Nephron (organoid): Measurements from ENCODE around the gene UBQLNL.

Source experiments
- H3K27ac Mint-ChIP-seq, 3 experiments: 2 replicates each; pipeline ENCODE4 v1.8.0; 2020; ENCODE audit warnings: mixed read lengths in 3 of 3, mild to moderate bottlenecking in 2 of 3, moderate library complexity in 1 of 3
- H3K27me3 Mint-ChIP-seq: 2 replicates; pipeline ENCODE4 v1.8.0; 2021; ENCODE audit warnings: low read depth, mild to moderate bottlenecking, moderate library complexity, mixed read lengths
- H3K36me3 Mint-ChIP-seq: 2 replicates; pipeline ENCODE4 v1.8.0; 2020; ENCODE audit warnings: low read depth, mixed read lengths
- H3K4me1 Mint-ChIP-seq: 2 replicates; pipeline ENCODE4 v1.8.0; 2020; ENCODE audit warnings: mixed read lengths
- H3K4me3 Mint-ChIP-seq, 3 experiments: 2 replicates each; pipeline ENCODE4 v1.8.0; 2020; ENCODE audit warnings: mild to moderate bottlenecking in 3 of 3, mixed read lengths in 3 of 3, moderate library complexity in 2 of 3
- H3K9me3 Mint-ChIP-seq: 2 replicates; pipeline ENCODE4 v1.8.0; 2020; ENCODE audit warnings: mixed read lengths
- TF ChIP-seq, protein P1 (sequence below), 3 experiments: fragments of 200-600 bp; sonication (generic); IDR thresholded peaks; one replicate each; pipeline ENCODE4 v1.5.0; 2021; ENCODE audit warnings: antibody characterized with exemption in 3 of 3; ENCODE audit not compliant: unreplicated experiment in 3 of 3

The UBQLNL gene, protein sequence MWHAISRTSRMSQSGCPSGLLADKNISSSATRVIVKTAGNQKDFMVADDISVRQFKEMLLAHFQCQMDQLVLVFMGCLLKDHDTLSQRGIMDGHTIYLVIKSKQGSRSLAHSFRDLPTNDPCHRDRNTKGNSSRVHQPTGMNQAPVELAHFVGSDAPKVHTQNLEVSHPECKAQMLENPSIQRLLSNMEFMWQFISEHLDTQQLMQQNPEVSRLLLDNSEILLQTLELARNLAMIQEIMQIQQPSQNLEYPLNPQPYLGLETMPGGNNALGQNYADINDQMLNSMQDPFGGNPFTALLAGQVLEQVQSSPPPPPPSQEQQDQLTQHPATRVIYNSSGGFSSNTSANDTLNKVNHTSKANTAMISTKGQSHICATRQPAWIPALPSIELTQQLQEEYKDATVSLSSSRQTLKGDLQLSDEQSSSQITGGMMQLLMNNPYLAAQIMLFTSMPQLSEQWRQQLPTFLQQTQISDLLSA

DNA sequence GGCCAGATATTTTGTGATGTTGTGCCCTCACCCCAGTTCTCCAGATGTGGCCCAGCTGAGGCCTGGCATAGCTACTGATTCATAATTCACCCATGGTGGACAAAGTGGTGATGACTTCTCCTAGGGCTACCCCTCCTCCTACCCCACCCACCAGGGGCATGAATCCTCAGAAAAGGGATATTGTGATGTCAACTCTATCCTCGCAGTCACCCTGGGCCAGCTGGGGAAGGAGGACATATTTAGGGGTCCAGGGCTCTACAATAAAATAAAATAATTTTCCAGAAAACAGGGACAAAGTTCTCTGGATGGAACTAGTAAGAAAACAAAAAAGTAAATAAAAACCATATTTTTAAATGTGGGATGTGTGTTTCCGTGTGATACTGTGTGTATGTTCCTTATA is at the start of gene UBQLNL:
UBQLNL (minus strand) TSS at position 101 of the 400 bp plus-strand sequence. CDS start 258 bp downstream, outside the sequence.
- Mint-ChIP-seq H3K27ac (no peak within 1 kb of the TSS), H3K36me3 (no peaks in the 10 kb centered on the region), H3K4me1 (no peaks in the 10 kb centered on the region), H3K27me3 (peaks cover 5% of the 10 kb centered on the region), H3K9me3 (no peaks in the 10 kb centered on the region), H3K4me3 (no peak within 1 kb of the TSS)
- TF ChIP-seq, protein P1, sequence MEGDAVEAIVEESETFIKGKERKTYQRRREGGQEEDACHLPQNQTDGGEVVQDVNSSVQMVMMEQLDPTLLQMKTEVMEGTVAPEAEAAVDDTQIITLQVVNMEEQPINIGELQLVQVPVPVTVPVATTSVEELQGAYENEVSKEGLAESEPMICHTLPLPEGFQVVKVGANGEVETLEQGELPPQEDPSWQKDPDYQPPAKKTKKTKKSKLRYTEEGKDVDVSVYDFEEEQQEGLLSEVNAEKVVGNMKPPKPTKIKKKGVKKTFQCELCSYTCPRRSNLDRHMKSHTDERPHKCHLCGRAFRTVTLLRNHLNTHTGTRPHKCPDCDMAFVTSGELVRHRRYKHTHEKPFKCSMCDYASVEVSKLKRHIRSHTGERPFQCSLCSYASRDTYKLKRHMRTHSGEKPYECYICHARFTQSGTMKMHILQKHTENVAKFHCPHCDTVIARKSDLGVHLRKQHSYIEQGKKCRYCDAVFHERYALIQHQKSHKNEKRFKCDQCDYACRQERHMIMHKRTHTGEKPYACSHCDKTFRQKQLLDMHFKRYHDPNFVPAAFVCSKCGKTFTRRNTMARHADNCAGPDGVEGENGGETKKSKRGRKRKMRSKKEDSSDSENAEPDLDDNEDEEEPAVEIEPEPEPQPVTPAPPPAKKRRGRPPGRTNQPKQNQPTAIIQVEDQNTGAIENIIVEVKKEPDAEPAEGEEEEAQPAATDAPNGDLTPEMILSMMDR (IDR thresholded peaks at IDR 0.05; ENCODE audit: unreplicated experiment in 3 of 3) = no peak

DNA sequence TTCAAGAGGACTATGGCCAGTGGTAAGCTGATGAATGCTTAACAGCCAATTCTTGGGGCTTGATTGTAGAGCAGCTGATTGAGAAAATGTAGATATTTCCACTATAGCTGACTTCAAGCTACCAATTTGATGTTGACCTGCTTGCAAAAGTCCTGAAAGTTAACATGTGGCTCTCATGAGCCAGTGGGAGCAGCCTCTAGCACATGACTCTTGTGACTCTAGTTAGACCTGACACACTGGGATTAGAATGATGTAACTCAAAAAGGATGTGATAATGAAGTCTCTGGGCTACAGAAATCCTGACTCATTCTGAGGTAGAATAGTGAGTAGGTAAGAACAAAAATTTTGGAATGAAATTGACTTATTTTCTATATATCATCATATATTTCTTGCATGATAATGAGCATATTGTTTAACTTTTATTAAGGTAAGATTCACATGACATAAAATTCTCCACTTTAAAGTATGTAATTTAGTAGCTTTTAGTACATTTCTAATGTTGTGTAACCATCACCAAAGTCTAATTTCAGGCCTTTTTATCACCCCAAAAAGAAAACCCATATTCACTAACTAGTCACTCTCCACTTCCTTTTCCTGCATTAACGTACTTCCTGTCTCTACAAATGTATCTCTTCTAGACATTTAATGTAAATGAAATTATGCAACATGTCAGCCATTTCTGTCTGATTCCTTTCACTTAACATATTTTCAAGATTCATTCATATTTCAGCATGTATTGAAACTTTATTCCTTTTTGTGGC is 47.9 kb upstream of the UBQLNL start:
- H3K4me1 Mint-ChIP-seq = no peaks in the 10 kb centered on the region
- no peaks in the 10 kb centered on the region for H3K9me3 Mint-ChIP-seq
- no peak overlapping the region for H3K4me3 Mint-ChIP-seq
- H3K36me3 Mint-ChIP-seq = no peaks in the 10 kb centered on the region
- TF ChIP-seq, protein P1 (IDR thresholded peaks at IDR 0.05; ENCODE audit: unreplicated experiment in 3 of 3) = no peak
- peaks cover 3% of the 10 kb centered on the region for H3K27me3 Mint-ChIP-seq
- no peak overlapping the region for H3K27ac Mint-ChIP-seq

DNA sequence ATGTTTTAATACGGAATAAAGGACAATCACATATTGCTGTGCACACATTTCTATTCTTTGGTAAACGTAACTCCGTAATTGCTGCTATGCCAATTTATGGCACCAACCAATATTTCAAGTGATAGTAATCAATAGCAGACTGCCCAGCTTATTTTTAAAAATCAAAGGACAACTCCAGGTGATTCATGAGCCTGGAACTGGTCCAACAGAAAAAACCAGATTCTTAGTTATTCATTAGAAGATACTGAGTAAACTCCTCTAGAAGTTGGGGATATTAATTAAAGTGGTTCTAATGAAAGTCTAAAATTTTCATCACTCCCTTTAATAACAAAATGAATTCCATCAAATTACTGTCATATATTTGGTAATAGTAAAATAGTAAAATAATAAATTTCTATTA is 41.3 kb upstream of the UBQLNL start:
- no peaks in the 10 kb centered on the region for H3K4me1 Mint-ChIP-seq
- no peak overlapping the region for H3K4me3 Mint-ChIP-seq
- H3K27me3 Mint-ChIP-seq = peaks cover 4% of the 10 kb centered on the region
- no peaks in the 10 kb centered on the region for H3K36me3 Mint-ChIP-seq
- no peaks in the 10 kb centered on the region for H3K9me3 Mint-ChIP-seq
- H3K27ac Mint-ChIP-seq = no peak overlapping the region
- TF ChIP-seq, protein P1 (IDR thresholded peaks at IDR 0.05; ENCODE audit: unreplicated experiment in 3 of 3) = no peak

DNA sequence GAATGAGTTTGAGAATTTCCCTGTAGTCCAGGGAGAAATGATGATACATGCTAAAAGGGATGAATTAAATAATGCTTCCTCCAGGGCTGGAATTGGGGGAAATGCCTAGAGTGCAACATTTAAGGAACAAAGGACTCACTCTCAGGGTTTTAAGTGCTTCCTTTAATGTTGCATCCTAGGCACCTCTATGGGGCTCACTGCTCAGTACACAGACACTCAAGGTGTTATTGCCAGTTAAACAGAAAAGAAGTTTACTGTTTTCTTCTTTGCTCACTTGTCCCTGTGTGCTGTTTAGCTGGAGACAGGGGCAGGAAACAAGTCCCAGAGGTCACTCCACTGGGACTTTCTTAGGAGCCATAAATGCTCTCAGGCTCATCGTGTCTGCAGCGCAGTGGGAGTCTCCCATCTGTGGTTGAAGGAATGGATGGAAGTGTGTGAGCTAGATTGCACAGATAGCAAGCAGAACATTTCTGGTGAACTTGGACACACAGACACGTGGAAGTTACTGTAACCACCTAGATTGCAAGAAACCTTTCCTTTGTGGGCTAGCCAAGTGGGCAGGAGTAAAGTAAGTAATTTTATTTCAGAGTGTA is 40.2 kb upstream of the UBQLNL start:
- no peak overlapping the region for H3K27ac Mint-ChIP-seq
- no peaks in the 10 kb centered on the region for H3K4me1 Mint-ChIP-seq
- H3K4me3 Mint-ChIP-seq = no peak overlapping the region
- H3K9me3 Mint-ChIP-seq = no peaks in the 10 kb centered on the region
- H3K27me3 Mint-ChIP-seq = peaks cover 4% of the 10 kb centered on the region
- H3K36me3 Mint-ChIP-seq = no peaks in the 10 kb centered on the region
- TF ChIP-seq, protein P1 (IDR thresholded peaks at IDR 0.05; ENCODE audit: unreplicated experiment in 3 of 3) = no peak

DNA sequence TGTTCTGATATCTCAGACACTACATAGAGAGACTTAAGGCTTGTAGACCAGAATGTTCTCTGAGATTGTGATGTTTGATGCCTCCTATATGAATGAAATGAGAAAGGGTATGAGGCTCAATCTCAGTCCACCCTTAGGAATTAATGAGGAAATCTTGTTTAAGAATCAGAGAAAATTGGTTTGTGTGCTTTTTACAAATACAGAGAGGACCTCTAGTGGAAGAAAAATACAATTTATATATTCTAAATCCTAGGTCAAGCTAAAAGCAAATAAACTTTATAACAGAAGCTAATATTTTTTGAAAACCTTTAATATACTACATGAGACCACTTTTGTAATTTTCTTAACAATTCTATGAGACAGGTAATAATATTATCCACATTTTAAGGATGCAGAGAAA is 36.8 kb upstream of the UBQLNL start:
- no peaks in the 10 kb centered on the region for H3K9me3 Mint-ChIP-seq
- no peaks in the 10 kb centered on the region for H3K4me1 Mint-ChIP-seq
- TF ChIP-seq, protein P1 (IDR thresholded peaks at IDR 0.05; ENCODE audit: unreplicated experiment in 3 of 3) = peak; percentile 19 to 35 (median 28)

More for the DNA sequence above, 36.8 kb upstream of the UBQLNL start:
- Mint-ChIP-seq H3K36me3 (no peaks in the 10 kb centered on the region), H3K4me3 (no peak overlapping the region), H3K27ac (no peak overlapping the region), H3K27me3 (peaks cover 4% of the 10 kb centered on the region)
